GM19397 (cell line): ENCODE measurements around the gene CCDC183.
"Not testable (repeated sequence)": the region's sequence is repeated elsewhere in the genome, so short reads cannot be mapped to it uniquely, and the experiment has no call there.

ENCODE experiments used
- ATAC-seq: cut with Tn5 transposase; IDR thresholded peaks from one replicate; pipeline ENCODE4 v1.9.1; 2021; ENCODE audit warnings: mild to moderate bottlenecking, moderate library complexity; ENCODE audit not compliant: unreplicated experiment

CCDC183 gene

DNA sequence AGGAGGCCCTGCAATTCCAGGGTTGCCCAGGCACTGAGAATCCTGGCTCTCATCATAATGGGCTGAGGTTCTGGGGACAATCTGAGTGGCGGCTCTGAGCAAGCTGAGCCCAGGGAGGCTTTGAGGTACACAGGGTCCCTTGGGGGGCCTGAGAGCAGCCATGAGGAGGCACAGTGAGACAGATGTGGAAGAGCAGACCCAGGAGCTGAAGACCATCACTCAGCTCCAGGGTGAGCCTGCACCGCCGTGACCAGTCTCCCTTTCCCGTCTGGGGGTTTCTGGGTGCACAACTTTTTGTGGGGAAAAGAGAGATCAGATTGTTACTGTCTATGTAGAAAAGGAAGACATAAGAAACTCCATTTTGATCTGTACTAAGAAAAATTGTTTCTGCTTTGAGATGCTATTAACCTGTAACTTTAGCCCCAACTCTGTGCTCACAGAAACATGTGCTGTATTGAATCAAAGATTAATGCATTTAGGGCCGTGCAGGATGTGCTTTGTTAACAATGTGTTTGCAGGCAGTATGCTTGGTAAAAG is at the start of gene CCDC183:
Gene CCDC183 (plus strand): TSS at position 101 of the 537 bp plus-strand sequence. CDS start 60 bp downstream, at position 161.
- ATAC-seq = no peak

DNA sequence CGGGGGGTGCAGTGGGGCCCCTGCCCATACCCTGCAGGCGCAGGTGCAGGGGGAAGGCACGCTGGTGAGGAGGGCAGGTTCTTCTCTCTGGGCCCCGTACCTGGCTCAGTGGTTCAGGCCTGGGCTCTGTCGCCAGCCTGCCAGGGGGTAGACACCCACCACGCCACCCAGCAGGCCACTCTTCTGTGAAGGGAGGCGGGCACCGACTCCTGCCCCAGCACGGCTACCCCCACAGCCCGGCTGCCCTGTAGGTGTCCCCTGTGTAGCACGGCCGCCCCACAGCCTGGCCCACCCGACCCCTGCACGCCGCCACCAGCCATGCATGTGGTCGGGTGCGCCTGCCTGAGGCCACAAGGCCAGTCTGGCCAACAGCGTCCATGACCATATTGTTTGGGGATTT is 49.5 kb upstream of the CCDC183 start:
- ATAC-seq = no peak

DNA sequence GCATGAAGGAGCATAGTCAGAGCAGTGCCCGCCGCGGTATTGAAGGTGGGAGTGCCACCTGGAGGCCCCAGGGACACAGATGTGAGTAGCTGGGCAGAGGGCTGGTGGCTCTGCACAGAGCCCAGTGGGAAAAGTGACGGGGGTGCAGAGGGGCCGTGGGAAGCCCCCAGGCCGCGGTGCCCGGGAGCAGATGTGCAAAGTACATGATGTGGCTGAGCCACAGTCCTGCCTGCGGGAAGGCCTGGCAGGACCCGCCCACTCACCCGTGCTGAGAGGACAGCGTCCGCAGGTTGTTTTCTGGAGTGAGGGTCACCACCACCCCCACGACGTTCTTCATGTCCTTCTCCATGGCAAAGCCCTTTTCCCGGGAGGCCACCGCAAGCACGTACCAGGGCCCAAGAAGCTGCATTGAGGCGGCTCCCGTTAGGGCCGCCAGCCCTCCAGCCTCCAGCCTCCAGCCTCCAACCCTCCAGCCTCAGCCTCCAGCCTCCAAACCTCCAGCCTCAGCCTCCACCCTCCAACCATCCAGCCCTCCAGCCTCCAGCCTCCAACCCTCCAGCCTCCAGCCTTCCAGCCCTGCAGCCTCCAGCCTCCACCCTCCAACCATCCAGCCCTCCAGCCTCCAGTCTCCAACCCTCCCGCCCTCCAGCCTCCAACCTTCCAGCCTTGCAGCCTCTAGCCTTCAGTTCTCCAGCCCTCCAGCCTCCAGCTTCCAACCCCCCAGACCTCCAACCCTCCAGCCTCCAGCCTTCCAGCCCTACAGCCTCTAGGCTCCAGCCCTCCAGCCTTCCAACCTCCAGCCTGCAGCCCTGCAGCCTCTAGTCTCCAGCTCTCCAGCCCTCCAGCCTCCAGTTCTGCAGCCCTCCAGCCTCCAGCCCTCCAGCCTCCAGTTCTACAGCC is 48.7 kb upstream of the CCDC183 start:
- ATAC-seq = no peak

DNA sequence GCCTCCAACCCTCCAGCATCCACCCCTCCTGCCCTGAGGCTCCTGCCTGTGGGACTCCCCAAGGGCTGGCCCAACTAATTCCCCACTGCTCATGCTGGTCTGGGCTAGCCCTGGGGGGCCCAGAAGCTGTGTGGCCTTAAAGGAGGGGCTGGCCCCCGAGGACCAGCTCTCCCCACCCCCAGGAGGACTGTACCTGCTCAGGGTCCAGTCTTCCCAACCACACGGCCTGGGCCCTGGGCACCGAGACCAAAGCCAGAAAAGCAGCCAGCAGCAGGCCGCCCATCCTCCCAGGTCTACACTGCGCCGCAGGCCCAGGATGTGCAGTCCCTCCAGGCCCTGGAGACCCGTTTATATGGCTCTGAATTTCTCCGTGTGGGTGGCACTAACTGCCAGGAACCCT is 47.9 kb upstream of the CCDC183 start, which contains the start of gene LCN6:
Gene LCN6 (minus strand): TSS at position 325 of the 400 bp plus-strand sequence. CDS start 42 bp downstream, at position 283.
- ATAC-seq = no peak

DNA sequence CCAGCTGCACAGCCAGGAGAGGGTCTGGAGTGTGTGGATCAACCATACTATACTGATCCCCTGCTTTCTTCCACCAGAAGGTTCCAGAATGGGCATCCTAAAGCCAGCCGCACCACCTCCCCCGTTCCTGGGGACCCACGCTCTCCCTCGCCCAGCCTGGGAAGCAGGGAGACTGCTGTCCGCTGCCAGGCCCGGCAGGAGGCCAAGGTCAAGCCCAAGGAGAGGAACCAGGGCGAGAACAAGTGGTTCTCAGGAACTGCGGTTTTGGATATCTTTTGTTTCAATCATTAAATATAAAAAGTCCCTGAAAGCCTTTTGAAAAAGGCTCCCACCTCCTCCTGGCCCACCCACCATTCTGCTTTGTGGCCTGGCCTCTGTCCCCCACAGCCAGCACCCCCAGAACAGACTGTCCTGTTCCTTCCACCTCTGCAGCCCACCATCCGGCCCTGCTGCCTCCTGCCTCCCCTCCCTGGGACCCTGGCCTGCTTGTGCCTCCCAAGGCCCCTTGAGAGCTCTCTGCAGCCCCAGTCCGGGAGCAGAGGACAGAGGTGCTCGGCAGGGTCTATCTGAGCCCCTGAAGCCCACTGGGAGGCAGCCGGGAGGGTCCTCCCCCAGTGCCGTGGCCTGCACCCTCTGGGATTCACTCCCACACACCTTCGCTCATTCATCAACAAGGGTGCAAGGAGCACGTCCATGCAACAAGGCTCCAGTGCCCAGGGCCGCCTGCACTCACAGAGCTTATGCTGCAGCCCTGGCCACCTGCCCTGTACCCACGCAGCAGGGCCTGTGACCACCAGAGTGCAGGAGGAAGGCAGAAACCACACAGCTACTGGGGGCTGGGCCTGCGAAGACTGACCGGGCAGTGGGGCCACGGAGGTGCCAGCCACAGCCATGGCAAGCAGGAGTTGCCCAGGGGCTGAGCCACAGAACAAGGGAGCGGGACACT is 47.2 kb upstream of the CCDC183 start:
- ATAC-seq = no peak

DNA sequence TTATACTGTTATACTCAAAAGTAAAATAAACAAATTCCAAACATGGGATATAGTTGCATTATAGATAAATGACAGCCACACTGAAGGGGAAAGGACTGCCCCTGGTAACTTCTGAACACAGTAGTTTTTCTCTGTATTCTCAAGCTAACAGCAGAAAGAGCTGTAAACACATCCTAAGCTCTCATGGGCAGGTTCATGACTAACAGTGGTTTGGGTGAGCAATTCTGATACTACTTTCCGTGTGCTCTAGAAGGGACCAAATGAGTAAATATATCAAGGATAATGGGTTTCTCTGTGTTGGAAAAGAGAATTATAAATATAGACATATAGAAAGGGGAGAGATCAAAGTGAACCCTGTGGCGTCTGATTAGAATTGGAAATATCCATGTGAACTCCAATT is 45.6 kb upstream of the CCDC183 start:
- ATAC-seq = no peak

DNA sequence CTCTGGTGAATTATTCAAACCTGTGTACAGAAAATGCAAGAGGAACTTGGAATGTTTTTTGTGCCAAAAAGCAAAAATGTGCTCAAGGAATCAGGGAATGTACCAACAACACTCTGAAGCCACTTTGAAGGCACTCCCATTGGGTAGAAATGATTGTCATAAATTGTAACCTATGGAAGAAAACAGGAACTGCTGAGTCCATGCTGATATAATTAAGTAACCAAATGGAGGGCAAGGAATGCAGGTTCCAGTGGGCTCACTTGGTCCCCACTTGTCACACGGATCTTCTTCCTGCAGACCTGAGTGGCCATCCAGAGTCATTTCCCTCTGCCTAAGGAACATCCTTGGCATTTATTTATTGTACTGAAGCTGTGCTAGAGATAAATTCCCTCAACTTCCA is 44.9 kb upstream of the CCDC183 start:
- no peak for ATAC-seq

DNA sequence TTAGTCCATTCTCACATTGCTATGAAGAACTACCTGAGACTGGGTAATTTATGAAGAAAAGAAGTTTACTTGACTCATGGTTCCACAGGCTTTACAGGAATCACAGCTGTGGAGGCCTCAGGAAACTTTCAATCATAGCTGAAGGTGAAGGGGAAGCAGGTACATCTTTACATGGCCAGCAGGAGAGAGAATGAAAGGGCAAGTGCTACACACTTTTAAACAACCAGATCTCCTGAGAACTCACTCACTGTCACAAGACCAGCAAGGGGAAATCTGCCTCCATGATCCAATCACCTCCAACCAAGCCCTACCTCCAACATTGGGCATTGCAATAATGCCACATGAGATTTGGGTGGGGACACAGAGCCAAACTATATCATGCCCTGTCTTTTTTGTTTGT is 44.3 kb upstream of the CCDC183 start:
- no peak for ATAC-seq

DNA sequence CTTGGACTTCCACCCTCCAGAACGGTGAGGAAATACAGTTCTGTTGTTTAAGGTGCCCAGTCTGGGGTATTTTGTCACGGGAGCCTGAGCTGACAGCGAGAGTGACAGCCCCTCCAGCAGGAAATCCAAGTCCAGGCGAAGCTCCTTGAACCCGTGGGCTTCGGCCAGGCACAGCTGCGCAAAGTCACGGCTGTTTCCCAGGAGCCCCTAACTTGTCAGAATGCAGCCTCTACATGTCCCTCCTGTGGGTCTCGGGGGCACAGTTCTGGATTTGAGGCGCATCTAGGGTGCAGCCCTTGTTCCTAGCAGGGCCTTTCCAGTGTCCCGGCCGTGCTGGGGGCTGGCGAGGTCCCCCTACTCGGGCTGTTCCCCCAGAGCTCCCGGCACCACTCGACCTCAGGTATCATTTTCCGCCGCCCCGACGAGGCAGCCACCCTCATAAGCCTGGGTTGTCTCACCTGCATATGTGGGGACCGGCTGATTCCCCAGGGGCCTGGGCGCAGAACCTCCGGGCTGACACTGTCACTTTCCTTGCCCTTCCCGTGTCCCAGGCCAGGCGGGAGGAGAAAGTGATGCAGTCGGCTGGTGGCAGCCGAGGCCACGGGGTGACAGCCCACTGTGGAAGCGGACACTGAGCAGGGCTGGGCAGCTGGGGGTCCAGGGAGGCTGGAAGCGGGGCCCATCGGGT is 42.6 kb upstream of the CCDC183 start:
- ATAC-seq = no peak

DNA sequence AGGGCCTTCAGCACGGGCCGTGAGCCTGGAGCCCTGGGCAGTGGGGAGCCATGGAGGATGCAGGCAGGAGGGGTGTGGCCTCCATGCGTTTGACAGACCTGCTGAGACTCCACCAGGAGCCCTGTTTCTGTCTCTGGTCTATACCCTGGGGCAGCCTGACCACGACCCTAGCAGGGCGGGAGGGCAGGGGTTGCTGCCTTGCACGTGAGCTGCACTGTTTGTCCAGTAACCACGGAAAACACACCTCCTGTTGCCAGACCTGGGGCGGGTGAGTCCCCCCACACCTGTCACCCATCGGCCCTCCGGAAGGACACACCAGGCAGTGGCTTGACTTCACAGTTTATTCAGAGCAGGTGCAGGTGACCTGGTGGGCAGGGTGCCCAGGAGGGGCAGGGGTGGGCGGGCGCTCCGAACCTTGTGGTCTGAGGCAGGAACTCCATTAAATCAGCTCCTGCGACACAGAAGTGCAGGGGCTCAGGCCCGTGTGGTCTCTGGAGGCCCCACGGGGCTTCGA is 42.0 kb upstream of the CCDC183 start:
- no peak for ATAC-seq

DNA sequence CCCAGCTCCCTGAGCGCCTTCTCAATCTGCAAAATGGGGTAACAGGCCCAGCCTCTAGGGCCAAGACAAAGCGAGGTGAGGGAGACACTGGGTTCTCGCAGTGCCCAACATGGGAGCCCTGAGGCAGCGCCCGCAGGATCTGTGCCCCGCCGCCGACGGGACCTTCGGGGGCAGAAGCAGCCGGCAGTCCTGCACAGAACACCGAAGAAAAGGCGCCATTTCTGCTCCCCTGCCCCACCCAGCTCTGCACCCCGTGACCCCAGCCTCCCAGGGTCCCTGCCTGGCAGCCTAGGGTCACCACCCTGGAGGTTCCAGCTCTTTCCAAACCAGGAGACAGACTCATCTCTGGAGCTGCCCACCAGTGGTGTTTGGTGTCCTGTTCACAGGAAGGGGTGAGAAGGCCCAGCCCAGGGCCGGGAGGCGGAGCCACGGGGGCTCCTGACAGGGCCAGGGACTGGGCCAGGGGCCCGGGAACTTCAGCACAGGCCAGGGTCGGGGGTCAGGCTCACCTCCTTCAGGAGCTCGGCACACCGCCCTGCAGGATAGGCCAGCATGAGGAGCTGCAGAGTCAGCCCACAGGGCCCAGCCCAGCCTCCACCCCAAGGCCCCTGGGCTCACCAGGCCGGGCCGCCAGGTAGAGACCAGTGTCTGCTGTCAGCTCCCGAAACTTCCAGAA is 41.4 kb upstream of the CCDC183 start:
- ATAC-seq = no peak

DNA sequence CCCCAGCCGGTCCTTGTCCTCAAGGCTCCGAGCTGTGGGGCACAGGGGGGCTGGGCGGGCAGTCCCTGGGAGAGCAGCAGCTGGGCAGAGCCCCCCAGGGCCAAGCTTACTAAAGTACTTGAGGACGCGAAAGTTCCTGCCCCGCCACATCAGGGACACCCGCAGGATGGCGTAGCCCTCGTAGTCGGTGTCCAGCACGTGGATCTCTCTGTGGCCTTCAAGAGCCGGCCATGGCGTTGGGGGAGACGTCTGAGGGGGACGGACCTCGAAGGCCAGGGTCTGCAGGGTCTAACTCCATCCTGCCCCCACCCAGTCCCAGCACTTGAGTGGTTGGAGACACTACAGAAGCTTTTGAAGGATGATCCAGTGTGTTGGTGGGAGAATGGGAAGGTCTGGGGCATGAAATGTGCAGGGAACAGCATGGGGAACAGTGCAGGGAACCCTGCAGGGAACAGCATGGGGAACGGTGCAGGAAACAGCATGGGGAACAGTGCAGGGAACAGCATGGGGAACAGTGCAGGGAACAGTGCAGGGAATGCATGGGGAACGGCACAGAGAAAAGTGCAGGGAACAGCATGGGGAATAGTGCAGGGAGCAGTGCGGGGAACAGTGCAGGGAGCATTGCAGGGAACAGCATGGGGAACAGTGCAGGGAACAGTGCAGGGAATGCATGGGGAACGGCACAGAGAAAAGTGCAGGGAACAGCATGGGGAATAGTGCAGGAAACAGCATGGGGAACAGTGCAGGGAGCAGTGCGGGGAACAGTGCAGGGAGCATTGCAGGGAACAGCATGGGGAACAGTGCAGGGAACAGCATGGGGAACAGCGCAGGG is 40.6 kb upstream of the CCDC183 start:
- not testable (repeated sequence) for ATAC-seq

DNA sequence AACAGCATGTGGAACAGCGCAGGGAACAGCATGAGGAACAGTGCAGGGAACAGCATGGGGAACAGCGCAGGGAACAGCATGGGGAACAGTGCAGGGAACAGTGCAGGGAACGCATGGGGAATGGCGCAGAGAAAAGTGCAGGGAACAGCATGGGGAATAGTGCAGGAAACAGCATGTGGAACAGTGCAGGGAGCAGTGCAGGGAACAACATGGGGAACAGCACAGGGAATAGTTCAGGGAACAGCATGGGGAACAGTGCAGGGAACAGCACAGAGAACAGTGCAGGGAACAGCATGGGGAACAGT is 40.1 kb upstream of the CCDC183 start:
- no peak for ATAC-seq

DNA sequence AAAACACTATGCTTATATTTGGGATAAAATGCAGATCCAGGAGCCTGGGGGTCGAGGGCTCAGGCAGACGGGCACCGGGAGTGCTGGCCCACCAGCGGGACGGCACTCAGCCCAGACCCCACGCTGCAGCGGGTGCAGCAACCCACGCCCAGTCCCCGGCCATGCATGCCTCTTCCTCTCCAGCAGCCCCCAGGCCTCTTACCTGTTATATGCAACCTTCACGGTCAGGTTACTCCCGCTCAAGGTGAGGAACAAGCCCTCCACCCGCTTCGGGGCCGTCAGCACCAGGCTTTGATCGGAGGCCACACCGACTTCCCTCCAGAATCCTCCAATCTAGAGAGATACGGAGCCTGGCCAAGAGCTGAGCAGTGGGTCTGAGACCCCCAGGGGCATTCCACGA is 39.3 kb upstream of the CCDC183 start:
- ATAC-seq = no peak

DNA sequence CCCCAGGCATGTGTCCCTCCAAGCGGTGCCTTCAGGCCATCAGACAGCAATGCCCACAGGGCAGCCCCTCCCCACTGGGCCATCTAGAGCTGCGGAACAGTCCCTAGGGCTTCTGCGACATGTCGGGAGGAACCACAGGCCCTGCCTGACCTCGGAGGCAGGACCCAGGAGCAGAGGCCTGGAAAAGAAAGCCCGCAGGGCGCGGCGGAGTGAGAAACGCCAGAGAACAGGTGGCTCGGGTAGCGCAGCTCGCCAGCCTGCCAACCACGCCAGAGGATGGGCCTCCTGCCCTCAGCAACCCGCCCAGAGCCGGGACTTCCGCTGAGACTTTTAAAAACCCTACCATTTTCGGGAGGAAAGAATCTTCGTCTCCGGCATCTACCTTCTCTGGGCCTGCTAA is 38.8 kb upstream of the CCDC183 start:
- no peak for ATAC-seq

DNA sequence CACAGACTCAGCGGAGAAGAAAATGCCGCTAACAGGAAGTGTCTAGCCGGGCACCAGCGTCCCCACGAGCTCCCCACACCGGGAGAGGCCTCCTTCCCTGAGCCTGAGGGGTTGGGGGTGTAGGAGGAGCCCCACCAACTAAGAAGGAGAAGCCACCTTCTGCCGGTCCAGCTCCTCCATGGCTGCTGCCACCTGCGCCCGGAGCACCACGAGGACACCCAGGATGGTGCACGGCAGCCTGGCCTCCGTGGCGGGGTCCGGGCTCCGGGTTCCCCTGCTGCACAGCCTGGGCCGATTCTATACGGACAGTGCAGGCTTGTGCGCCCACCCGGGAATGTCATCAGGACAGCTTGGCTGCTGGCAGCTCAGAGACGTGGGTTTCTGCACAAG is 38.4 kb upstream of the CCDC183 start:
- no peak for ATAC-seq

DNA sequence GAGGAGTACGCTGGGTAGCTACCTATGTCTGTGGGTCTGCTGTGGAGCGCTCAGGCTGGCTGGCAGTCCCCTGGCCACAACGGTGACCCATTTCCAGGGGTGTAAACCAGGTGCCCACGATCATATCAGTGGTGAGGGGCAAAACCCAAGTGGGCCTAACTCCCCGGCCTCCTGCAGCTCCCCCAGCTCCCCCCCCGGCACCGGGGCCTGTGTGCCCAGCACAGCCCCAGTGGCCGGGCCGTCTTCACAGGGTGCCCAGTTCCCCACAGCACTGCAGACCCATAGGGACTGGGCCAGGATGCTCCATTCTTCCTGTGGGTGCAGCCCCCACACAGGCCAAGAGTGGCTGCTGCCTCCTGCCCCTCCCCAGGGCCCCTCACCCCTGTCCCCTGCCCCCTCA is 37.1 kb upstream of the CCDC183 start:
- ATAC-seq = no peak

DNA sequence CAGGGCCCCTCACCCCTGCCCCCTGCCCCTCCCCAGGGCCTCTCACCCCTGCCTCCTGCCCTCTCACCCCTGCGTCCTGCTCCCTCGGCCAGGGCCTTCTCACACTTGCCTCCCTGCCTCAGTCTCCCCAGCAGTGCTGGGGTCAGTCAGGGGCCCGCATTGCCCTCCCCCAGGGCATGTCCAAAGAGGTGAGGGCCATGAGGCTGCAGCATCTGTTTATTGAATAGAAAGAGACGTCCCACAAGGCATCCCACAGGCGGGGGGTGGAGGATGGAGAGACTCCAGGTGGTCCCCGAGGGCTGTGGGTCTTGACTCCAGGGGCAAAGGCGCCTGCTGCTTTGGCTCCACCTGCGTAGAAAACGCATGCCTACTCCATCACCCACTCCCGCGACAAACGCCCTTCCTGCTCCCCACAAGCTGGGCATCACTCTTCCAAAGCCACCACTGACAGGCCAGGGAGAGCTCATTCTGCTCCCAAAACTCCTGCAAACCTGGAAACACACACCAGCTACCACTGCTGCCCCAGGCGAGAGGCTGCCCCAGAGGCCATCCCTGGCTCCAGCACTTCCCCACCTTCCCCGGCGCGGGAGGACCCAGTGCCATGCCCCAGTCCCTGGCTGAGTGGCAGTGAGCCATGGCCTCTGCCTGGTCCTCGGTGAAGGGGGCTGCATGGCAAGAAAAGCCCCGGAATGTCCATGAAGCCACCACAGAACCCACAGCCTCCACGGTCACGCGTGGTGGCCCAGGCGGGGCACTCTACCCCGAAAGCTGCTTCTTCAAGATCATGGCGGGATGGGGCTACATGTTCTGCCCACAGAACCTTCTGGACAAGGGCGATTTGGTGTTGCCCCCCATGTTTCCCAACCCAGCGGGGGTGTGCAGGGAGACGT is 36.5 kb upstream of the CCDC183 start:
- no peak for ATAC-seq
